Activated CD4-positive, alpha-beta memory T cell treated with anti-CD3 and anti-CD28 coated beads for 36 hours (primary cell): ENCODE data around the gene GRIK1. TPM values are rescaled to one million over a fixed set of nuclear protein-coding genes. Genes with fewer than 3 reads are reported as not detected.

Source experiments
- CTCF ChIA-PET: fragments of 350-600 bp; sonication (Branson Sonifier 250); formaldehyde crosslinking; loops from one replicate; lab custom pipeline; 2021; ENCODE audit warnings: antibody characterized with exemption, inconsistent platforms; lab: Charles Lee
- POLR2A ChIA-PET: fragments of 350-600 bp; sonication (Branson Sonifier 250); formaldehyde crosslinking; loops from one replicate; lab custom pipeline; 2021; ENCODE audit warnings: antibody characterized with exemption; lab: Charles Lee
- DNase-seq: peaks from one replicate; pipeline ENCODE4 v3.0.0-alpha.2; 2020
- H3K27ac Mint-ChIP-seq: one replicate; pipeline ENCODE4 v1.8.0; 2021; ENCODE audit warnings: mixed read lengths
- H3K27me3 Mint-ChIP-seq: one replicate; pipeline ENCODE4 v1.8.0; 2021; ENCODE audit warnings: mixed read lengths
- H3K36me3 Mint-ChIP-seq: one replicate; pipeline ENCODE4 v1.8.0; 2021; ENCODE audit warnings: mixed read lengths
- H3K4me1 Mint-ChIP-seq: one replicate; pipeline ENCODE4 v1.8.0; 2021; ENCODE audit warnings: low read depth, mixed read lengths
- H3K4me3 Mint-ChIP-seq: one replicate; pipeline ENCODE4 v1.8.0; 2021; ENCODE audit warnings: mild to moderate bottlenecking, mixed read lengths
- H3K9me3 Mint-ChIP-seq: one replicate; pipeline ENCODE4 v1.8.0; 2021; ENCODE audit warnings: mixed read lengths
- intact Hi-C: fragments of 100-400 bp; cut with micrococcal nuclease; formaldehyde crosslinking; loops from one replicate; pipeline ENCODE4 v1.15.1; 2023
- total RNA-seq, 2 experiments: library from RNA; stranded (reverse); gene quantifications; one replicate each; pipeline ENCODE4 v1.2.3, GENCODE V29; 2021

The GRIK1 gene
- total RNA-seq, 2 experiments from 2014 or later: not detected

GRCh38 chr21:29721964-29722363, 217.8 kb downstream of the GRIK1 start:
- ChIA-PET POLR2A (no interaction called here), CTCF (no interaction called here)
- Mint-ChIP-seq H3K9me3 (no peaks in the 10 kb centered on the region), H3K4me1 (no peaks in the 10 kb centered on the region), H3K36me3 (no peaks in the 10 kb centered on the region), H3K27ac (no peak overlapping the region), H3K27me3 (no peaks in the 10 kb centered on the region), H3K4me3 (no peak overlapping the region)
- DNase-seq: no peak
- intact Hi-C loops: no loop called here

DNA sequence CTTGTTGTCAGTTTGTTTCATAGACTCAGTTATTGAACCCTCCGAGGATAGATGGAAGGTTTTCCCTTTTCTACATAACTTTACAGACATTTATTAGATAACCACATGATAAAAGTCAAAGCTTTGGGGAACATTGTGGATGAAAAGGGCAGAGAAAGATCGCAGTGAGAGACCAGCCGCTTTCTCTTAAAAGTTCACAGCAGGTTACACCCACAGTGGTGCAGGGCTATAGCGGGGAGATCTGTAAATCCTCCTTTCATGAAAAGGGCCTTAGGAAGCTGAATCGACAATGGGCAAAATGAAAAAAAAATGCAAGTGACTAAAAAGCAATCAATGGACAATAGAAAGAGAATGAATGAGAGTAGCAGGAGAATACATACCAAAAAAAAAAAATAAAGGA, 218.6 kb downstream of the GRIK1 start:
- no peaks in the 10 kb centered on the region for H3K4me1 Mint-ChIP-seq
- intact Hi-C loops: no loop called here

DNA sequence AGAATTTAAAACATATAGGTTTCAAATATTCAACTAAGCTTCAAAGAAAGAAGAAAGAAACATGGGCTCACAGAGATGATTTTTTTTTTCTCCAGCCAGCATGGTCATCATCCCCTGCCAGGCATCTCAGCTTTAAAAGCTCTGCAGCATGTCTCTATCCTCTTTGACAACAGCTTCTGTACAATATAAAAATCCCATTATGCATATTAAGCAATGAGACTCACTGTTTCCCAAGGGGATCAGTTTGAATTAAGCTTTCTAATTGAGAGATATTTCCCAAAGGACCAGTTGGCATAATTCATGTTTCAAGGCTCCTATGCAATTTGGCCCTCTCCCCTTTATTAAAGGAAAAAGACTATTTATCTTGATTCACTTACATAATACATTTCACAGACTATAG, 220.3 kb downstream of the GRIK1 start:
- peaks cover 8% of the 10 kb centered on the region for H3K9me3 Mint-ChIP-seq
- intact Hi-C loops: no loop called here
- DNase-seq: no peak
- no peak overlapping the region for H3K4me3 Mint-ChIP-seq
- no peaks in the 10 kb centered on the region for H3K36me3 Mint-ChIP-seq
- POLR2A ChIA-PET: no interaction called here
- no peaks in the 10 kb centered on the region for H3K27me3 Mint-ChIP-seq
- no peak overlapping the region for H3K27ac Mint-ChIP-seq
- CTCF ChIA-PET: no interaction called here
- H3K4me1 Mint-ChIP-seq: no peaks in the 10 kb centered on the region

More for the DNA sequence above, 218.6 kb downstream of the GRIK1 start:
- CTCF ChIA-PET: no interaction called here
- Mint-ChIP-seq H3K4me3 (no peak overlapping the region), H3K36me3 (no peaks in the 10 kb centered on the region), H3K27me3 (no peaks in the 10 kb centered on the region), H3K9me3 (peaks cover 4% of the 10 kb centered on the region), H3K27ac (no peak overlapping the region)
- DNase-seq: no peak
- POLR2A ChIA-PET: interaction anchor here (0.7 kb wide), 1 partner anchor 347 kb away, joined by 3 read pairs; no protein-coding TSS in a partner anchor

DNA sequence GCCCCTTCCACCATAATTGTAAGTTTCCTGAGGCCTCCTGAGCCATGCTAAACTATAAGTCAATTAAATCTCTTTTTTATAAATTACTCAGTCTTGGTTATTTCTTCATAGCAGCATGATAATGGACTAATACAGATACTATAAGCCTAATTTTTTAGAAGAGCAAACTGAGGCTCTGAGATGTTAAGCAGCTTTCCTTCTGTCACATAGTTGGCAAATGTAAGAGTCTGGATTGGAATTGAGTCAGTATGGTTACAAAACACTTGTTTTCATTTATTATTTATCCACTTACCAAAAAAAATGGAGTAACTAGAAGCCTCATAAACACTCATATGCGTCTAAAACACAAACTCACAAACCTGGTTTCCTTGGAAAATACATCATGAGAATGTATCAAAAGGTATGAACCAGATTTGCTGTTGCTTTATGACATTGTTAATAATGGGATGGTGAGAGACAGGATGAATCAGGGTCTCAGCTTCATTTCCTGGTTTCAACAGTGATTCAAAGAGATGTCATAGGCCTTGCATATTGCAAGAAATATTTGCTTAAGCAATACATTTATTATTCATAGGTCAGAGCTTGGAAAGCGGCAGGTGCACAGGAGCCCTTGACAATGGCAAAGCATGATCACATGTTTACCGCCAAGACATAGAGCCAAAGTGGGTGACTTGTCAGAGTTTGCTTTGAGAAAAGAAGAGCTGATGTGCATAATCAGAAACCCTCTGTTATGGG, 221.5 kb downstream of the GRIK1 start:
- no peak overlapping the region for H3K4me3 Mint-ChIP-seq
- no peaks in the 10 kb centered on the region for H3K36me3 Mint-ChIP-seq
- intact Hi-C loops: no loop called here
- H3K27ac Mint-ChIP-seq: no peak overlapping the region
- no peaks in the 10 kb centered on the region for H3K27me3 Mint-ChIP-seq
- POLR2A ChIA-PET: no interaction called here
- no peaks in the 10 kb centered on the region for H3K4me1 Mint-ChIP-seq
- no peak for DNase-seq
- peaks cover 8% of the 10 kb centered on the region for H3K9me3 Mint-ChIP-seq
- CTCF ChIA-PET: no interaction called here

- no peaks in the 10 kb centered on the region for H3K36me3 Mint-ChIP-seq
- H3K4me1 Mint-ChIP-seq: no peaks in the 10 kb centered on the region
- peaks cover 8% of the 10 kb centered on the region for H3K9me3 Mint-ChIP-seq
- CTCF ChIA-PET: no interaction called here
- intact Hi-C loops: no loop called here
- H3K27ac Mint-ChIP-seq: no peak overlapping the region
- POLR2A ChIA-PET: no interaction called here
- no peak overlapping the region for H3K4me3 Mint-ChIP-seq
- H3K27me3 Mint-ChIP-seq: no peaks in the 10 kb centered on the region
- DNase-seq: no peak
Observed at GRCh38 chr21:29717659-29718058, 222.1 kb downstream of the GRIK1 start.

- intact Hi-C loops: no loop called here
- Mint-ChIP-seq H3K4me1 (no peaks in the 10 kb centered on the region), H3K9me3 (peaks cover 8% of the 10 kb centered on the region), H3K4me3 (no peak overlapping the region), H3K36me3 (no peaks in the 10 kb centered on the region), H3K27me3 (no peaks in the 10 kb centered on the region), H3K27ac (no peak overlapping the region)
- POLR2A ChIA-PET: no interaction called here
- DNase-seq: no peak
- CTCF ChIA-PET: no interaction called here
Observed at GRCh38 chr21:29716753-29717152, 223.0 kb downstream of the GRIK1 start.

- Mint-ChIP-seq H3K36me3 (no peaks in the 10 kb centered on the region), H3K9me3 (peaks cover 8% of the 10 kb centered on the region), H3K27ac (no peak overlapping the region), H3K27me3 (no peaks in the 10 kb centered on the region), H3K4me1 (no peaks in the 10 kb centered on the region), H3K4me3 (no peak overlapping the region)
- POLR2A ChIA-PET: no interaction called here
- CTCF ChIA-PET: no interaction called here
- no peak for DNase-seq
- intact Hi-C loops: no loop called here
Observed at GRCh38 chr21:29715089-29715488, 224.7 kb downstream of the GRIK1 start.

GRCh38 chr21:29712818-29713217, 227.0 kb downstream of the GRIK1 start:
- Mint-ChIP-seq H3K4me1 (no peaks in the 10 kb centered on the region), H3K9me3 (peaks cover 8% of the 10 kb centered on the region), H3K4me3 (no peak overlapping the region), H3K27ac (no peak overlapping the region), H3K36me3 (no peaks in the 10 kb centered on the region), H3K27me3 (no peaks in the 10 kb centered on the region)
- CTCF ChIA-PET: no interaction called here
- POLR2A ChIA-PET: no interaction called here
- intact Hi-C loops: no loop called here
- no peak for DNase-seq

DNA sequence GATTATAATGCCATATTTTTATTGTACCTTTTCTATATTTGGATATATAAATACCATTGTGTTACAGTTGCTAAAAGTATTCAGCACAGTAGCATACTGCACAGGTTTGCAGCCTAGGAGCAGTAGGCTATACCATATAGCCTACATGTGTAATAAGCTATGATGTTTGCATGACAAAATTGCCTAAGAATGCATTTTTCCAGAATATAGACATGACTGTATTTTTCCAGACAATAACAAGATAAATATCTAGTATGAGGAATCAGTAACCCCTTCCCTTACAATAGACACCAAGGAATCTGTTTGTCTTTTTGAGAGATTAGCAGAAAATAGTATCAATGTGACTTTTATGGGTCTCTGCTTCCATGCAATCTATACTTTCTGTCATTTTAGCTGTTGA, 228.6 kb downstream of the GRIK1 start:
- Mint-ChIP-seq H3K27ac (no peak overlapping the region), H3K36me3 (no peaks in the 10 kb centered on the region), H3K27me3 (no peaks in the 10 kb centered on the region), H3K9me3 (peaks cover 4% of the 10 kb centered on the region), H3K4me3 (no peak overlapping the region), H3K4me1 (no peaks in the 10 kb centered on the region)
- POLR2A ChIA-PET: no interaction called here
- no peak for DNase-seq
- intact Hi-C loops: no loop called here
- CTCF ChIA-PET: no interaction called here

DNA sequence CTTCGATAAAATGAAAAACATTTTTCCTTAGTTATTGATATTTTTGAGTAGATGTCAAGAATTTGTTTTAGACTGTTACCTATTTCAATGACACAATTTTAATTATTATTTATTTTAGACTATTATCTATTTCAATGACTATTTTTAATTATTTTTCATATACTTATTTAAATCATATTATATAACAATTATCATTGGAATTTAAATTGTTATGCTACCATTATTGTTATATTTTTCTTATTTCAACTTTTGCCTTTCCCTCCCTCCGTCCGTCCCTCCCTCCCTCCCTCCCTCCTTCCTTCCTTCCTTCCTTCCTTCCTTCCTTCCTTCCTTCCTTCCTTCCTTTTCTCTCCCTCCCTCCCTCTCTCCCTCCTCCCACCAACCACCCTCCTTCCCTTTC, 229.3 kb downstream of the GRIK1 start:
- DNase-seq: no peak
- H3K36me3 Mint-ChIP-seq: no peaks in the 10 kb centered on the region
- no peak overlapping the region for H3K4me3 Mint-ChIP-seq
- H3K4me1 Mint-ChIP-seq: no peaks in the 10 kb centered on the region
- no peaks in the 10 kb centered on the region for H3K9me3 Mint-ChIP-seq
- POLR2A ChIA-PET: no interaction called here
- intact Hi-C loops: no loop called here
- H3K27ac Mint-ChIP-seq: no peak overlapping the region
- CTCF ChIA-PET: no interaction called here
- H3K27me3 Mint-ChIP-seq: no peaks in the 10 kb centered on the region

DNA sequence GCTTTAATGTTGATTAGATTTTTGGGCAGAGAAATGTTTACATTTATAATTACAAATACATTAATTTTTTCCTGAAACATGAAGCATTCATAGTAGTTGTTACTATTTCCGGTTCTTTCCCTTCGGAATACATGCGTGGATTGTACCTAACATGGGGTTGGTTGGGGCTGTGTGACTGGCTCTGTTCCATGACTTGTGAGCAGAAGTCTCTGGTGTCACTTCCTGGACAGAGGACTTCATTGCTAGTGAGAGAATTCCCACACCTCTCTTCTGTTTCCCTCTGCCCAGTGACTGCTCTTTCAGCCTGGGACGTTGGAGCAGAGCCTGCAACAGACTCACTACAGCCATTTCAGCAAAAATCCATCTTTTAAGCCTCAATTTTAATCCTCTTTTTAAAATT, 231.4 kb downstream of the GRIK1 start:
- no peak overlapping the region for H3K27ac Mint-ChIP-seq
- H3K36me3 Mint-ChIP-seq: no peaks in the 10 kb centered on the region
- CTCF ChIA-PET: no interaction called here

DNA sequence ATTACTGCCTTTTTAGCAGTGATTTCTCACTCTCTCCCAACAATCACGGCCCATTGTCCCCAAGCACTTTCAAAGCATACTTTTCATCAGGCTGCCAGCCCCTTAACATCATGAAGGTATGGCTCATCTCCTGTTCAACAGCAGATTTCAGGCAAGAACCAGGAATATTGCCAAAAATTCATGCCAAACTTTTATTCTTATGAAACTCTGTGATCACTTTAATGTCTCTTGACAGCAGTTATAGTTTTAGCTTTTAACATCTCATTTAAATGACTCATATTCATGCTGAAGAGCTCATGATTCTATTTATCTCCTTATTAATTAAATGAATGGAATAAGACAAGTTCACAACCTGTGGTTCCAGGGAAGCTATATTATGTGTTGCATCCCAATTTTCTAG, 235.1 kb downstream of the GRIK1 start:
- H3K4me1 Mint-ChIP-seq: no peaks in the 10 kb centered on the region
- no peak overlapping the region for H3K27ac Mint-ChIP-seq
- no peaks in the 10 kb centered on the region for H3K27me3 Mint-ChIP-seq
- CTCF ChIA-PET: no interaction called here
- DNase-seq: no peak
- H3K9me3 Mint-ChIP-seq: no peaks in the 10 kb centered on the region
- POLR2A ChIA-PET: no interaction called here
- H3K4me3 Mint-ChIP-seq: no peak overlapping the region
- H3K36me3 Mint-ChIP-seq: no peaks in the 10 kb centered on the region
- intact Hi-C loops: no loop called here

More for the DNA sequence above, 231.4 kb downstream of the GRIK1 start:
- H3K4me1 Mint-ChIP-seq: no peaks in the 10 kb centered on the region
- POLR2A ChIA-PET: no interaction called here
- intact Hi-C loops: no loop called here
- no peaks in the 10 kb centered on the region for H3K27me3 Mint-ChIP-seq
- H3K4me3 Mint-ChIP-seq: no peak overlapping the region
- DNase-seq: no peak
- H3K9me3 Mint-ChIP-seq: no peaks in the 10 kb centered on the region

DNA sequence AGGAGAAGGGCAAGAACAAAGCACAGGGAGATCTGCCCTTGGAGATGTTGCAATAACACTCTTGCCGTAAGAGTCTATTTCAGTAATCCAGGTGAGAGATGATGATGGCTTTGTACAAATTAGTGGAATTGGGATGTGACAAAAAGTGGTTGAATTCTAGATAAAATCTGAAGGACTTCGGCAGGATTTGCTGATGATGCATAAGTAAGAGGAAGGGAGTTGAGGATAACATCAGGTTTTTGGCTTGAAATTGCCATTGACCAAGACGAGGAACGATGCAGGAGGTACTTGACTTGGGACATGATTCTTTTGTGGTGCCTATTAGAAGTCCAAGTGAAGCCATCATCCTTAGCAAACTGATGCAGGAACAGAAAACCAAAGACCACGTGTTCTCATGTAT, 238.1 kb downstream of the GRIK1 start:
- H3K9me3 Mint-ChIP-seq: no peaks in the 10 kb centered on the region
- H3K27ac Mint-ChIP-seq: no peak overlapping the region
- no peaks in the 10 kb centered on the region for H3K36me3 Mint-ChIP-seq
- no peaks in the 10 kb centered on the region for H3K4me1 Mint-ChIP-seq
- CTCF ChIA-PET: no interaction called here
- no peaks in the 10 kb centered on the region for H3K27me3 Mint-ChIP-seq
- intact Hi-C loops: no loop called here
- H3K4me3 Mint-ChIP-seq: no peak overlapping the region
- no peak for DNase-seq
- POLR2A ChIA-PET: no interaction called here
